KG1 (cell line): ENCODE measurements around the gene SEC61A1.

Experiments
- DNase-seq: peaks from one replicate; lab custom pipeline; 2025; lab: John Stamatoyannopoulos, UW

SEC61A1 gene

GRCh38 chr3:128078322-128078721 is 26.1 kb downstream of the SEC61A1 start:
- no peak for DNase-seq

- no peak for DNase-seq
Measured at GRCh38 chr3:128078875-128079274, 26.6 kb downstream of the SEC61A1 start.

- DNase-seq, result no peak
Measured at GRCh38 chr3:128079823-128080222, 27.6 kb downstream of the SEC61A1 start.

- DNase-seq, result no peak
Measured at GRCh38 chr3:128080323-128081080, 28.3 kb downstream of the SEC61A1 start.

GRCh38 chr3:128081226-128081625 is 29.0 kb downstream of the SEC61A1 start:
- DNase-seq, result no peak

- no peak for DNase-seq
Measured at GRCh38 chr3:128081846-128082245, 29.6 kb downstream of the SEC61A1 start.

- no peak for DNase-seq
Measured at GRCh38 chr3:128082546-128082945, 30.3 kb downstream of the SEC61A1 start.

- DNase-seq, result no peak
Measured at GRCh38 chr3:128083396-128083795, 31.2 kb downstream of the SEC61A1 start.

- no peak for DNase-seq
Measured at GRCh38 chr3:128083980-128084674, 31.9 kb downstream of the SEC61A1 start.

- no peak for DNase-seq
Measured at GRCh38 chr3:128084675-128085021, 32.4 kb downstream of the SEC61A1 start.

GRCh38 chr3:128089135-128089534 is 36.9 kb downstream of the SEC61A1 start:
- no peak for DNase-seq

GRCh38 chr3:128091586-128091985 is 39.3 kb downstream of the SEC61A1 start:
- DNase-seq, result no peak

GRCh38 chr3:128094295-128095151 is 42.3 kb downstream of the SEC61A1 start:
- no peak for DNase-seq

GRCh38 chr3:128095222-128095703 is 43.0 kb downstream of the SEC61A1 start:
- peak; percentile 56 for DNase-seq

GRCh38 chr3:128098234-128098633 is 46.0 kb downstream of the SEC61A1 start:
- DNase-seq, result no peak

- DNase-seq, result no peak
Measured at GRCh38 chr3:128100161-128100560, 47.9 kb downstream of the SEC61A1 start.

- no peak for DNase-seq
Measured at GRCh38 chr3:128100638-128101037, 48.4 kb downstream of the SEC61A1 start.

GRCh38 chr3:128103136-128103676 is 51.0 kb downstream of the SEC61A1 start:
- no peak for DNase-seq

- no peak for DNase-seq
Measured at GRCh38 chr3:128107834-128108233, 55.6 kb downstream of the SEC61A1 start.

- no peak for DNase-seq
Measured at GRCh38 chr3:128111147-128111546, 58.9 kb downstream of the SEC61A1 start.

GRCh38 chr3:128112357-128112968 is 60.2 kb downstream of the SEC61A1 start:
- no peak for DNase-seq
